Retinal pigment epithelial cell (primary cell): ENCODE measurements around the gene MICALL1.
A peak's percentile ranks its signal among the peaks of the same experiment; 100 is the strongest.

Source experiments
- DNase-seq: peaks from one replicate; pipeline ENCODE4 v3.0.0-alpha.2; 2010; ENCODE audit warnings: low read depth
- H3K4me3 ChIP-seq: 2 replicates; pipeline ENCODE4 v1.5.1; 2011; ENCODE audit warnings: mild to moderate bottlenecking, low read length, control low read depth, moderate library complexity
- TF ChIP-seq, protein P1 (sequence below): conservative IDR thresholded peaks from 2 replicates; pipeline ENCODE4 v1.5.1; 2011; ENCODE audit warnings: low read depth, low read length, control low read depth, inconsistent platforms

The MICALL1 gene

DNA sequence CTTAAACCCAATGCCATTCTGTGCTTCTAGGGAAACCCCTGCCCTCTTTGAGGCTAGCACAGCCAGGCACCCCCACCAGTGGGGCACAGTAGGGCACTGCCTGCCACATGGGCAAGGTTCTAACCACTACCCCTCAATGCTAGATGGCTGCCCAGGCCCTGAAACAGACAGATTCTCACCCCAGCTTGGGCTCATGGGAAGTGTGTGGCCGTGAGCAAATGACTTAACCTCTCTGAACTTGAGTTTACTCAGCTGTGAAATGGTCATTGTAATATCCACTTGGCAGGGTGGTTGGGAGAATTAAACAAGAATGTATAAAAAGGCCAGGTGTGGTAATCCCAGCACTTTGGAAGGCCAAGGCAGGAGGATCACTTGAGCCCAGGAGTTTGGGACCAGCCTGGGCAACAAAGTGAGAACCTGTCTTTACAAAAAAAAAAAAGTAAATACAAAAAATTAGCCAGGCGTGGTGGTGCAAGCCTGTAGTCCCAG is 24.9 kb downstream of the MICALL1 start:
- DNase-seq = no peak
- no peak overlapping the region for H3K4me3 ChIP-seq
- TF ChIP-seq, protein P1, sequence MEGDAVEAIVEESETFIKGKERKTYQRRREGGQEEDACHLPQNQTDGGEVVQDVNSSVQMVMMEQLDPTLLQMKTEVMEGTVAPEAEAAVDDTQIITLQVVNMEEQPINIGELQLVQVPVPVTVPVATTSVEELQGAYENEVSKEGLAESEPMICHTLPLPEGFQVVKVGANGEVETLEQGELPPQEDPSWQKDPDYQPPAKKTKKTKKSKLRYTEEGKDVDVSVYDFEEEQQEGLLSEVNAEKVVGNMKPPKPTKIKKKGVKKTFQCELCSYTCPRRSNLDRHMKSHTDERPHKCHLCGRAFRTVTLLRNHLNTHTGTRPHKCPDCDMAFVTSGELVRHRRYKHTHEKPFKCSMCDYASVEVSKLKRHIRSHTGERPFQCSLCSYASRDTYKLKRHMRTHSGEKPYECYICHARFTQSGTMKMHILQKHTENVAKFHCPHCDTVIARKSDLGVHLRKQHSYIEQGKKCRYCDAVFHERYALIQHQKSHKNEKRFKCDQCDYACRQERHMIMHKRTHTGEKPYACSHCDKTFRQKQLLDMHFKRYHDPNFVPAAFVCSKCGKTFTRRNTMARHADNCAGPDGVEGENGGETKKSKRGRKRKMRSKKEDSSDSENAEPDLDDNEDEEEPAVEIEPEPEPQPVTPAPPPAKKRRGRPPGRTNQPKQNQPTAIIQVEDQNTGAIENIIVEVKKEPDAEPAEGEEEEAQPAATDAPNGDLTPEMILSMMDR = no peak

DNA sequence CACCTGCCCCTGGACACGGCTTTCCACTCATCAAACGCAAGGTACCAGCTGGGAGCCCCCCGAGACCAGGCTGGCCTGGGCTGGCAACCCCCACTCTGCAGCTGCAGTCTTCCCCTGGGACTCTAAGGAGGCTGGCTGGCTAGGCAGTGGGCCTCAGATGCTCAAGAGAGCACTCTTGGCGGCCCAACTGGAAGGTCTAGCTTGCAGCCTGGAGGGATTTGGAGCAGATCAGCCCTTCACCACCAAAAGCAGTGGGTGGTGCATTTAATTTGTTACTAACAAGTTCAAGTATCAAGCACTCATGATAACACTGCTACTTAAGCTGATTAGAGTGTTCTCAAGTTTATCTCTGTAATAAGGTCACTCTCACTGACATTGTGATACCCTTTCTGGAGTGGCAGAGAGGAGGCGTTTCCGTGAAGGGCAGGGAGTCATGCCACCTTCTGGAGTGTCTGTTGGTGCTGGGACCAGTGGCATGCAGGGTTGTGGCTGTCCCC is 25.8 kb downstream of the MICALL1 start:
- TF ChIP-seq, protein P1 = no peak
- H3K4me3 ChIP-seq = no peak overlapping the region
- no peak for DNase-seq

DNA sequence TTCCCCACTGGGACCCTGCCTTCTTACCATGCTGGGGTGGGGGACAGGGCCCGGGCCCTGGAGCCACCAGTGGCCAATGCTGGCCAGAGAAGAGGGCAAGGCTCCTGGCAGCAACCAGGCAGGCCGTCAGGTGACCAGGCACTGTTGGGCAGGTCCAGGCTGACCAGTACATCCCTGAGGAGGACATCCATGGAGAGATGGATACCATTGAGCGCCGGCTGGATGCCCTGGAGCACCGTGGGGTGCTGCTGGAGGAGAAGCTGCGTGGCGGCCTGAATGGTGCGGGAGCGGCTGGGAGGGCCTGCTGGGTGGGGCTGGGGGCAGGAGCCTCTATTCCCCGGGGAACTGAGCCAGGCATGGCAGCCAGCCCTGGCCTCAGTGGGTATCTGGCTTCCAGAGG is 26.3 kb downstream of the MICALL1 start:
- no peak for DNase-seq
- H3K4me3 ChIP-seq = no peak overlapping the region
- TF ChIP-seq, protein P1 = no peak

DNA sequence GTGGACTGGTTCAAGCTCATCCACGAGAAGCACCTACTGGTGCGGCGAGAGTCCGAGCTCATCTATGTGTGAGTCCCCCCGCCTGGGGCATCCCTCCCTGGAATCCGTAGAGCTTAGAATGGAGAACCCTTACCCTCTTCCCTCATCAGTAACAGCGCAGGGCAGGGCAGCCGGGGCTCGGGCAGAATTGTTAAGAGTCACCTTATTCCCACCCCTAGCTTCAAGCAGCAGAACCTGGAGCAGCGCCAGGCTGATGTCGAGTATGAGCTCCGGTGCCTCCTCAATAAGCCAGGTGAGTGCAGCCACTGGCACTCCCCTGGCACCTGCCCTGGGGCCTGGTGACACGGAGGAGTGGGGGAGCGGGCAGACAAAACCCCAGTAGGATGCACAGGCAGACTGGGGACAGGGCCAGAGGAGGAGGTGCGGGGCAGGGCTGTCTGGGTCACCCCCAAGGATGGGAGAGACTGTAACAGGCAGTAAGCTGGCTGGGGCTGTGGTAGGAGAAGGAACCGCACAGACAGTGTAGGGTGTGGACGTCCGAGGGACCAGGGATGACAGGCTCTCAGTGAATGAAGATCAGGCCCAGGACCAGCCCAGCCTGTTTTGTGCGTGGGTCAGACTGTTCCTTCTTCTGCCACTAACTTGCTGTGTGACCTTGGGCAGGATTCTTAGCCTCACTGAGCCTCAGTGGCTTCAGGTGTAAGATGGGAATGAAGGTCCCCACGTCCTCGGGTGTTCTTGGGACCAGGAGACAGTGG is 26.9 kb downstream of the MICALL1 start:
- DNase-seq = no peak
- H3K4me3 ChIP-seq = no peak overlapping the region
- TF ChIP-seq, protein P1 = no peak

DNA sequence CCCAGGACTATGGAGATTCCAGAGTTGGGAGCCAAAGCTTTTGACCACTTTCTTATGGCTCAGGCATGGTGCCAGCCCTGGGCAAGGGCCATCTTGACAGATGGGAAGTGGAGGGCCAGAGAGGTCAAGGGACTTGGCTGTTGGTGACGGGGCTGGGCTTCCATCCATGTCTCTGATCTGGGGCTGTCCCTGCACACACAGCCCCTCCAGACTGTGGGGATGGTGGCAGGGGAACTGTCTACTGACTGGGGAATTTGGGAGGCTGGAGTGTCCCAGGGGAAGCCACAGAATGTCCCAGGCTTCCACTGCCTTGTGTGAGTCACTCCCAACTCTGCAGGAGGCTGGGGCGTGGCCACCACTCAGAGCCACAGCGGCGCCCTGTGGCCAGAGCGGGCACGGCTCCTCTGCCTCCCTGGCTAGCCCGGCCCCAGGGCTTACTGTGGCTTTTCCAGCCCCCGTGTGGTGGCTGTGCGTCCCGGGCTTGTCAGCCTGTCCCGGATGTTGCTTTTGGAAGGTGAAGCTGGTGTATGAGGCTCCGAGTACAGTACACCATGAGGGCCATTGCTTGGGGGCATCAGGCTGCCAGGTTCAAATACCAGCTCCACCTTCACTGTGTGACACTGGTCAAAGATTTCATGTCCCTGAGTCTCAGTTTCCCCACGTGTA is 27.7 kb downstream of the MICALL1 start:
- H3K4me3 ChIP-seq = no peak overlapping the region
- TF ChIP-seq, protein P1 = peak; percentile 97
- DNase-seq = peak; percentile 38

DNA sequence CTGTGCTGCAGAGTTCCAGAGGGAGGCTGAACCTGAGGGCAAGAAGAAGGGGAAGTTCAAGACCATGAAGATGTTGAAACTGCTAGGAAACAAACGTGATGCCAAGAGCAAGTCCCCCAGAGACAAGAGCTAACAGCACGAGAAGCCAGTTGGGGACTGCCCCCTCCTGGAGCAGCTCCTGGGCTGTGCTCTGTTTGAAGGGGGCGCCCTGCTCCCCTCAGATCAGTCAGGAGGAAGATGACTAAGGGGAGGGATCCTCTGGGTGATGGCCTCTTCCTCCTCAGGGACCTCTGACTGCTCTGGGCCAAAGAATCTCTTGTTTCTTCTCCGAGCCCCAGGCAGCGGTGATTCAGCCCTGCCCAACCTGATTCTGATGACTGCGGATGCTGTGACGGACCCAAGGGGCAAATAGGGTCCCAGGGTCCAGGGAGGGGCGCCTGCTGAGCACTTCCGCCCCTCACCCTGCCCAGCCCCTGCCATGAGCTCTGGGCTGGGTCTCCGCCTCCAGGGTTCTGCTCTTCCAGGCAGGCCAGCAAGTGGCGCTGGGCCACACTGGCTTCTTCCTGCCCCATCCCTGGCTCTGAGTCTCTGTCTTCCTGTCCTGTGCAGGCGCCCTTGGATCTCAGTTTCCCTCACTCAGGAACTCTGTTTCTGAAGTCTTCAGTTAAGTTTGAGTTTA is 34.7 kb downstream of the MICALL1 start:
- no peak for DNase-seq
- no peak overlapping the region for H3K4me3 ChIP-seq
- TF ChIP-seq, protein P1 = no peak
